NCI-H748 (cell line): ENCODE measurements around the gene MICAL3.

Experiments used
- DNase-seq: peaks from one replicate; lab custom pipeline; 2025; ENCODE audit not compliant: unreplicated experiment; lab: John Stamatoyannopoulos, UW

The MICAL3 gene

DNA sequence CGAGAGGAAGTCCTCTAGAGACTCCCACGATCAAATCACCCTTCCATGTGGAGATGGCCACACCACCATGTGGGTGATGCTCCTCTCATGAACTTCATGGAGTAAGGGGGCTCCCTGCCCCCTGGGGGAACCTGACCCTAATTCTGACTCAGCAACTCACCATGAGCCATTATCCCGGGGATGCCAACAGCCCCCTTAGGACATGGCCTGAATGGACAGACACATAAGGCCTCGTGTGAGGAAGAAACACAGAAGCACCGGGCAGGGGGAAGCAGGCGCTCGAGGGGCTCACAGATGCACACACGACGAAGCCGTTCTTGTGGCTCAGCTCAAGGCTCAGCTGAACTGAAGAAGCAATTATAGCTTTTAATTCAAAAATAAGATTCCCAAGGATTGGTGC lies 150.6 kb downstream of the MICAL3 start:
- DNase-seq, result no peak

DNA sequence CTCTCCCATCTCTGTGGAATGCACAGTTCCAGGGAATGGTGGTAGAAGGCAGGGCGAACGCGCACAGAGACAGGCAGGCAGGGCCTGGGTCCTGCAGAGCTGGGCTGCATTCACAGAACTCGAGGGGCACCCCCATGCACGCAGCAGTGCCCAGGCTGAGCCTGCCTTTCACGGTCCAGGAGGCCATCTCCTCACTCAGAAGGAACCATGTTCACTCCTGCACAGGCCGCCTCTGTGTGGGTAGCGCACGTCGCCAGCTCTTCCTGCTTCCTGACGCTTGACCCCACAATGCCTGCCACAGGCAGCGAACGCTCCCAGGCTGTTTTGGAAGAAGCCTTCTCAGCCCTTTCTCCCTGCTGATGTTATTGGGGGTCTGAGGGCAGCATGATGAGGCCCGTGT lies 151.2 kb downstream of the MICAL3 start:
- DNase-seq, result no peak

DNA sequence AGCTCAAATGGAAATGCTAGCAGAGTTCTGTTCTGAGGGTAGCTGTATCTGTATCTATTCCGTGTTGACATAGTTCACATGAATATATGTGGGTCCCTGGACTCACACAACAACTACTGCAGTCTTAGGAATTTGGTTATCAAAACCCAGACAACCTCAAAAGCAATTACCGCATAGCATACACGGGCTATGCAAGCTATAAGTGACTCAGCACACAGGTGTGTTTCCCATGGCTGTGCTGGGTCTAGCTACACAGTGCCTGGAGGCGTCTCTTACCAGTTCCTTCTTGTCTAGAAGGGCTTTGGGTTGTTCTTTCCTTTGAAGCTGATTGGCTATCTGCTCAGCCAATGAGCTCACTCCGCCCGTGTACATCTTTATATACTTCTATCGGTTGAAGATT lies 151.9 kb downstream of the MICAL3 start:
- no peak for DNase-seq

DNA sequence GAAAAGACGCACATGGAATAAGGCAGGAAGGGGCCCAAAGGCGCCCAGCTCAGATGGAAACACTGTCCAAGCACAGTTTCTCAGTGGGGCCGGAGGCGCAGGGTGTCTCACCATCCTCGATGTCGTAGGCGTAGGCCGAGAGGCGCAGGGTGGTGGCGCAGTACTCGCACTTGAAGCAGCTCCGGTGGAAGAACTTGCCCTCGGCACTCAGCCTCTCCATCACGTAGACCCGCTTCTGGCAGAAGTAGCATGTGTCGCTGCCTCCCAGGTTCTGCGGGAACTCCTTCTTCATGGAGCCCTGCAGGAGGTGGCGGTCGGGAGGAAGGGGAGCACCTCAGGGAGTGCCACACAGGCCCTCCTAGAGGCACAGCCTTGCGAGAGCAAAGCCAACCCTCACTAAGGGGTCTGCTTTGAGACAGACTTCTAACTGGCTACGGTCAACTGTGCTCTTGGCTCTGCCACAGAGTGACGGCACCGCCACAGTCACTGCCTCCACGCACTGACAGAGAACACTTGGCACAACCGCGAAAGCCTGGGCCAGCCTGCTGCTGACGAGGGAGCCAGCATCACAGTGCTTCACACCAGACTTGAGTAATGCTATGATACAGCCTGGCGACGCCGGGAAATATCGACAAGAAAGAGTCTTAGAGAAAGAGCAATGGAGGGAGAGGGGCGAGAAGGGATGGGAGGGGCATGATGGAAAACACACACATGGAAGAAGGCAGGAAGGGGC lies 152.5 kb downstream of the MICAL3 start:
- DNase-seq, result no peak

DNA sequence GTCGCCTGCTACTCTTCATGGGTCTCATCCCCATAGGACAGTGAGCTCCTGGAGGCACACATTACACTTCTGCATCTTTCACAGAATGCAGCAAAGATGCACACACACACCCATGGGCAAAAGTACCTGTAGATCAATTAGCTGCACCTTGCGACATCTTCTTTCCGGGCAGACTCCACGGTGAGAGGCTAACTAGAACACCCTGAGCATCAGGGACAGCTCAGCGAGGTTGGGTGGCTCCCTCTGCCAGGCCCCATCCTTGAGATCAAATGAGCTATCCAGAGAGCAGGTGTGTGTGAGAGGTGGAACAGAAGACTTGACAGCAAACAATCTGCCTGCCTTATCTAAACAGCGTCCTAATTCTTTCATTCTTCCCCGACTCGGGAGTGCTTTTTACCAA lies 154.0 kb downstream of the MICAL3 start:
- DNase-seq, result no peak

DNA sequence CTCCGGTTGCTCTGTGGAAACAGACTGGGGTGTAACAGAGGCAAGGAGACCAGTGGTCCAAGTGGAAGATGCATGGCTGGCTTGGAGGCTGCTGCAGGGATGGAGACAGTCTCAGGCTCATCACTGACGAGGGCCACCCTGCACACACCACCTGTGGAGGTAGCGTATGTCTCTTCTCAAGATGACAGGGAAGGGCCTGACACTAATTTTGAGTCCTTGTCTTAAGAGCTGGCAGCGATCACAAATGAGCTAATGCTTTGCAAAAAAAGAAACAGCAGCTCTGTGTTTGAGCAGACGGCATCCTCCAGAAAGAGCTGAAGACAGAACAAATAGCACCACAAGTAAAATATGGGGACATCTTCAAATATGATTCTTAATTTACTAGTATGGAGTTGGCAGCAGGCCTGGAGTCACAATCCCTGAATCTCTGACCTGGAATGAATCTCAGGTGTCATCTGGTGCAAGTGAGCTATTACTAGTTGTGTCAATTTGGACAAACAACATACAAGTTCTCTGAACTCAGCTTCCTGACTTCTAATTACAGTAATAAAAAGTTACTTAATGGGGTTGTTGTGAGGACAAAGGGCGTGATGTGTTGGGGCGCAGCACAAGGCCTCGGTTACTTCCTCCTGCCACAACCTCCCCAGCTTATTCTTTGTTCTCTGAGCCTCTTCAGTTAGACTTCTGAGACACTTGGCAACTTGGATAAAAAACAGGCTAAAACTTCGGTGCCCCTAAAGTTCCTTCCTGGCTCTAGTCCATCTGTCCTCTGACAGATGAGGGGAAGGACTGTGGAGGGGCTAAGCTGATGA lies 154.9 kb downstream of the MICAL3 start:
- no peak for DNase-seq

DNA sequence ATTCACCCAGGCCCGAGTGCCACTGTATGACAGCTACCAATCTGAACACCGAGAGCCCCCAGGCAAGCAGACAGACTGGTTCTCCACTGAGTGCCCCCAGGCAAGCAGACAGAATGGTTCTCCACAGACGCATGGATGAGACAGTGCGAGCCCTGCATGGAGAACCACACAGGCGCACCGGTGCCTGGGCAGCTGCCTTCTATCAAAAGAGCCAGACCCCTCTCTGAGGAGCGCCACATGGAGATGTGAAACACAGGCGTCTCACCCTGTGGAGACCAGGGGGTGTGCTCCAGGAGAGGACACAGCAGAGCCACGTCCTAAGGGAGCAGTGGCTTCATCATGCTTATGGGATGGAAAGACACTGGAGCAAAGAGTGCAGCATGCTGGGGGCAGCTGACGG lies 155.6 kb downstream of the MICAL3 start:
- no peak for DNase-seq

DNA sequence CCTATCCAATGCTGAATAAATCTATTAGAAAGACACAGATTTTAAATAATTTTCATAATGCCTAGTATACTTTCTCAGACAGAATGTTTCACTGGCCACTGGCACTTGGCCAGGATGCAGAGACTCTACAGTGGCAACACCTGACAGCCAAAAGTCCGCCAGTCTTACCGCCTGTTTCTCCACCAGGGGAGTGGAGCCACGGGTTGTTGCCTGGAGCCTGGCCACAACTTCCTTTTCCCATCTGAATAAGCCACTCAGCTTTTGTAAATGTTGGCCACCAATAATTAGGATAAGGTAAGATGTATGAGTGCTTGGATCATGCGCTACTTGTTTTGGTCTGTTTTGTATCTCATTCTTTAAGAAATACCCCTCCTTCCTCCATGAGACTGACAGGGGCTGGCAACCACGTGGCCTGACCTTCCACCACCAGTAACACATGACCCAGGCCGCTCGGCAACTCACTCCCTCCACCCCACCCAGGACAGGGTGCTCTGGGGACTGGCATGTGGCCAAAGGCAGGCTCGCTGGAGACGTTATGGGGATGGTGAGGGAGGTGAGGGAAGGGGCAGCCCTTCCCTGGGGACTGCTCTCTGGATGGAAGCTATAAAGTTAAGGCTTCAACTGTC lies 157.1 kb downstream of the MICAL3 start:
- no peak for DNase-seq

DNA sequence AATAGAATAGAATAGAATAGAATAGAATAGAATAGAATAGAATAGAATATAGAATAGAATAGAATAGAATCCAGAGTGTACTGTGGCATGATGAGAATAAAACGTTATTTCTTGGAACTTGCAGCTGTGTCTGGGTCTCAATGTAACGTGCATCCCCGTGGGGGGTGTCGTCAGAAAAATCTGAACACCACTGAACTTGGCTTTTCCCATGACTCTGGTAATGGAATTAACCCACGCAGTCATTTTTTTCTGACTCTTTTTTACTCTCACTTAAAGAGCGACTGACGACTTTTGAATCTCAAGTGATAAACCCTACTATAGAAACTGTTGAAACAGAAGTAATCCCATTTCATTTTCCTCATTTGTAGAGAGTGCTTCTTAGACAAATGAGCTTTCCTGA lies 157.7 kb downstream of the MICAL3 start:
- DNase-seq, result no peak

DNA sequence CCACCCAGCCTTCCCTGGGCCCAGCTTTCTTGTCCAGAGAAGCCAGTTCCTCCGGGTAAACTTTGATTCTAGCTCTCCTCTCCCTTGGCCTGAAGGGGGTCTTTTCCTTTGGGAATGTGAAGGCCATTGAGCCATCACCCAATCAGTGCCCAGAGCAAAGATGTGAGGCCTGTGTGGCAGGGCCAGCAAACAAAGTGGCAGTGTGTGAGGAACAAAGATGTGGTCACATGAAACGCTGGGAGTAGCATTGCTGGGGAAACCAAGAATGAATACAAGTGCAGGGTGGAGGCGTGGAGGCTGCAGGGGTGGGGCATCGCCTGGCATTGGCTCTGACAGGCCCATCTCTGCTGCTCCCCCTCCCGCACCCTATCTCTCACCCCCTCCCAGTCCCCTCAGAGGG lies 158.2 kb downstream of the MICAL3 start:
- no peak for DNase-seq

DNA sequence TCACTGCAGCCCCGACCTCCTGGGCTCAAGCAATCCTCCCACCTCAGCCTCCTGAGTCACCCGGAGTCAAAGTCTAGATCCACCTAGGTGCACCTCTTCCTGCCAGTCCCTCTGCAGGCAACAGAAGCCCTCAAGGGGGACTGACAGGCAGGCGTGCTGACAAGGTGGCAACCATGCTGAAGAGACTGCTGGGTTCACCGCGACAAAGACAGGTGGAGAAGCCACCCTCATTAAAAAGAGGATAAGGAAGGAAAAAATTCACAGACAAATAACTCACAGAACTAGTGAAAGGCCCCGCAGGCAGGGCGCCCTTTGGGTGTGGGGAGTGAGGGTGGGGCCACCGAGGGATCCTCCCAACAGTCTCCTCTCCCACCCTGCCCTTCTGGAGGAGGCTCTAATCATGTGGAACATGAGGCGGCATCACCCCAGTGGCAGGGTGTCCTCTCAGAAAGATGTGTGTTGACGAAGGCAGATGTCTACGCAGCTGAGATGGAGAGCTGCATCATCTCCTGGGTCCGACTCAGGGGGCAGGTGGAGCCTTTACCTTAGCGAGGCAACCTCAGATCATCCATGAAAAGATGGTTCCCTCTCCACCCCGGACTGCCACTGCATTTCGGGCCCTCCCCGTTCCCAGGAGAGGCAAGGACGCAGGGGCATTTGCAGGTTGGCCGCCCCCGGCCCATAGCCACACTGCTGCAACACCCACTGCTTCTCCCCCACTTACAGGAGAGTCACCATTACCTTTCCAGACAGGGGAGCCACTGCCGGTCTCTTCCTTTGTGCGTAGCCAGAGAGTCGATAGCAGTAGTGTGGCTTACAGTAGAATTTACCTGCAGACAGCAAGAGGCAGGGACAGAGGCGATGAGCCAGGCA lies 158.9 kb downstream of the MICAL3 start:
- DNase-seq, result no peak

DNA sequence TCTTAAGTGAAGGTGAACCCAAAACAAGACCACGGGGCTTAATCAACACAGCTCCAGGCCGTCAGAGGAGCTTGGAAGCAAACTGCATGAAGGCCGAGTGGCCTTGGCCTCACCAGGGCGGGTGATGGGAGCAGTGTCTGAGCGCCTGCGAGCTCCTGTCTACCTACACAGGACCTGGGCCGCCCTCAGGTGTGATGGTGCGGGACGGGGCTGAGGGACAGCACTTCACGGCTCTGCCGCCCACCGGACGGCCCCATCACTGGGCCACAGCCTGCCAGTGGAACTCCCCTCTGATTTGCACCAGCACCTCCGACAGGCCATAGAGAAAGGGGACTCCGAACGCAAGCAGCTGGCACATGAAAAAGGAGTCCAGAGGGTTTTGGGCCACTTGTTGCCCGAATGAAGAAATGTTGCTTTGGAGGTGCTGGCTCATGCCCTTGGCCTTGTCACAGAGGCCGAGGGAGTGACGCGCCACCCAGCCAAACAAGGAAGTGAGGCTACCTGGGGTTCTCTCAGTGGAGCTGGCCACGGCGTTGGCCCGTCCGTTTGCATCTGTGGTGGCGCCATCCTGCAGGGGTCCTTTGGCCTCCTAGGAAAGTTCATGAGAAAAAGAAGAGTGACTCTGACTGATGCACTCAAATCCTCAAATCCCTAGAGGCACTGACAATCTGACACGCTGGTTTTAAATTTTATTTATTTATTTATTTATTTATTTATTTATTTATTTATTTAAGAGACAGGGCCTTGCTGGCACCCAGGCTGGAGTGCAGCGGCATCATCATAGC lies 159.8 kb downstream of the MICAL3 start:
- no peak for DNase-seq

DNA sequence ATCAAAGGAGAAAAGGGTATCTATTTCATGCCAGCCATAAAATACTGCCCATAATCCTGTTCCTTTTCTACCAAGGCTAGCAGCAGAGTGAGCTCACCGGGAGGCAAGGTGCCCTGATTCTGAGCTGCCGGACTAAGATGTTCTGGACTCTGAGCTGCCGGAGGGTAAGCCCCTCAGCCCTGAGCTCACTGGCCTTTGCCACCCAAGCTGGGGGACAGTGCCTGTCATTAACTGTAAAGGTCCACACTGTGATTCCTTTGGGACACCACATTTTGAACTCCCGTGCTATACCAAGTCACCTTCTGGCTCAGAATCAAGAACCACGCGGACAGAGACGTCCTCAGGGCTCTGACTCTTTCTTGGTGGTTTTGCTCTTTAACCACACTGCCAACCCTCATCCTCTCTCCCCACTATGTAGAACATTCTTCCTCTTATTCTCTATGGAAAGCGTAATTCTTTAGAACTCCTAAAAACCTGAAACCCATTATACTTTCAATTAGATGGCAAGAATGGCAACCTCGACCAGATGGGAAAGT lies 161.6 kb downstream of the MICAL3 start:
- DNase-seq, result no peak

DNA sequence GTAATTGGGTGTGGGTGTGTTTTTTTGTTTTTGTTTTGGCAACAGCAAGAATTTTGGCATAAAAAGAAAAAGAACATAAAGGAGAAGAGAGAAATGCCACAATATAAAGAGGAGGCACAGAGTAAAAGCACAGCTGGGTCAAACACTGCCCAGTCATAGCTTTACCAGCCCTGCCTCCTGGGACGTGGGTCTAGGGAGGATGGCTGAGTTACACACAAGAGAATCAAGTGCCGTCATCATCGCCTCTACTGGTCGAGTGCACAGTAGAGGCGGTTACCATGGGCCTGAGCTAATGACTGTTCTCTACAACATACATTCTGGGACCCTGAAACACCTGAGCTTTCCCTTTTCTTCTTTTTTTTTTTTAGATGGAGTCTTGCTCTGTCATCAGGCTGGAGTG lies 162.5 kb downstream of the MICAL3 start:
- no peak for DNase-seq

DNA sequence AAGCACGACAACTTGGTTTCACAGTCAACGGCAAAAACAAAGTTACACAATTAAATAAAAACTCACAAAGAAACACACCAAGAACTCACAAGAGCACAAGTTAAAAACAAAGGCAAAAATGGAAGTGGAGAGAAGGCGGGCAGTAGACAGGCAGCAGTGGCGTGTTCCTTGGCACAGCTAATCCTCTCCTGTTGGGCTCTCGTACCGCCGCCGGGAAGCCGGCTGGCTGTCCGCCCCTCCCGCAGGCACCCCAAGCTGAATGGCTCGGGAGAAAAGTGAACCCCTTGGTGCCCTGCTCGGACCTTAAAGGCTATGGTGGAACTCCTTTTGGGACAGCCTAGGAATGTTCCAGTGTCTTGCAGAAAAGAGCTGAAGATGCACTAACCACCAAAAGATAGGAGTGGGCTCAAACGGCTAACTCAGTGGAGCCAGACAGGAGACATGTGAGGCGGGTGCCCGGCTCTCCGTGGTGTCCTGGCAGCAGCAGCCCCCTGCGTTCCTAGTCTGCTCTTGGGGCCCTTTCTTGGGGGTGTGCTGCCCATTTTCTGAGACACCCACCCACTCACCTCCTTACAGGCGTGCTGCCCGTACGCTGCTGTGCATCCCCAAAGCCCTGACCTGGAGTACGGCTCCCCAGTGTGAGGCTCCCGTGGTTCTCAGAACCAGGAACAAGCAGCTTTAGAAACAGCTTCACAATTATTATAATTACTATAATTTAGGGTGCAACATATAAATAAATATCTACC lies 164.0 kb downstream of the MICAL3 start:
- no peak for DNase-seq

DNA sequence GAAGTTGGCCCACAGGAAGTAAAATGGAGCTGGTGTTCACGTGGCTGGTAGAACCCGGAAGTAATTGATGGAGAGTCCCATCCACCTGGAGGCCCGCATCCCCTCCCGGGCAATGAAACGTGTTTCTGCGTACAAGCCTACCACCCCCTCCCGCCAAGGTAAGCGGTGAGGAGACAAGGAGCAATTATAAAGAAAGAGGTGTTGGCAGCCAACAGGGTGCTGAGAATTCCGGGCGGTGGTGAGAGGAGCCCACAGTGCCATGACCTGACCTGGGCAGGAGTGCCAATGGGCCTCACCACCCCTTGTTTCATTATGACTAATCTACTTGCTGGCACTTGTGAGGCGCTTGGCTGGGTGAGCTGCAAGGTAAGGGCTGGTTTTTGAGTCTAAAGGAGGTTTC lies 166.3 kb downstream of the MICAL3 start:
- no peak for DNase-seq

DNA sequence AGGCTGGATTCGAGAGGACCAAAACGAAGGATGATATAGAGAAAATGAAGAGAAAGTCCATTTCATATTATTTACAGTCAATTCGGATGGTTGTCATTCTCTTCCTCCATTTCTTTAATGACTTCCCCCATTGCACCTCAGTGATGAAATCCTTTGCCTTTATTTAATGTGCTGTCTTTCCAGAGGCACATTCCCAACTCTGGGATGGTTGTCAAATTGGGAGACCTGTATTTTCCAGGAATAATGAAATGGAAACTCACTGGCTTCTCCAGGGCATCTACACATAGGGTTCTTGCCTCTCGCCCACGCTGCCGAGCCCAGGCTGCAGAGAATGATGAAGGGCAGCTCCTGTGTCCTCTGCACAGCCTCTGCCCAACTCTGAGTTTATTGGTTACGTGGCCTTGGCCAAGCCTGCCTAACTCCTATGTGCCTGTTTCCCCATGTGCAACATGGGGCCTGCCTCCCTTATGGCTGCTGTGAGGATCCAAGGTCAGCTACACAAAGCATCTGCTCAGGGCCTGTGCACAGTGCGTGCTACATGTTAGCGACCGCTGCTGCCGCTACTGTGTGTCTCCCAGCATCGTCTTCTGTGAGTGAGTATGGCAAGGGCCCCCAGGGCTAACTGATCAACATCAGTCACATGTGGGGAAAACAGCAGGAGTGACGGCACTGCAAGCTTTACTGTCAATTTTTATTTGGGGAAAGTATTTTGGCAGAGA lies 168.6 kb downstream of the MICAL3 start:
- no peak for DNase-seq

DNA sequence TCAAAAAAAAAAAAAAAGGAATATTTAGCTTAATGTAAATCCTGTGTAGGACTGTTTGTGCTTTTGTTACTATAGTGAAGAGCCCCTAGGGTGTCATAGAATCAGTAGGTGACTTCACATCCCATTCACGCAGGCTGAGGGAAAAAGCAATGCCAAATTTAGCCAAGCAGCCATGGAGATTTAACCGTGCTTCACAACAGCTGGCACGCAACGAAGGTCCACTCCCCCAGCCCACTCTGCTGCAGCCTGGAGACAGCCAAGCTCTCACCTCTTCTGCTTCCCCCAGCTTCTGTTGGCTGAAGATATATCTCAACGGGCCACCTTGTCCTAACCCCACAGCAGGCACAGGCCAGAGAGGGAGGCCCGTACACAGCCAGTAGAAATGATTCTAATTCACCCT lies 171.3 kb downstream of the MICAL3 start:
- no peak for DNase-seq

DNA sequence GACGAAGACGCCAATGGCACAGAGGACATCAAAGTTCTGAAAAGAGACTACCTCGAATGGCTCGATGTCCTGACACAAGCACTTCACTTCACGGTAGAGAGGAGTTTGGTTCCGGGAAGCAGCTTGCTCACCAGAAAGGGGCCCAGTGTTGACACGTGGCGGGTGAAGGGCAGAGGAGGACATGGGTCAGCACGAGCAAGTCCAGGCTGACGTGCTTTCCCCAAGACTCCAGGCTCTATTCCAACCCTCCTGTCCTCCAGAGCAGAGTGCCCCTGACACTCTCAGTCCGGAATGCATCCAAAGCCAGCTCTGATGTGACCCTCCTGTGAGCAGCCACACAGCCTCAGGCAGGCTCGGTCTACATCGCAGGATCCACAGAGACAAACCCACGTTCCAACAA lies 172.6 kb downstream of the MICAL3 start:
- no peak for DNase-seq
